HG03442 (cell line): ENCODE measurements around the gene PLA2G2F.

Experiments used
- ATAC-seq: cut with Tn5 transposase; IDR thresholded peaks from one replicate; pipeline ENCODE4 v1.9.1; 2021; ENCODE audit warnings: mild to moderate bottlenecking, moderate library complexity; ENCODE audit not compliant: unreplicated experiment

Gene PLA2G2F

DNA sequence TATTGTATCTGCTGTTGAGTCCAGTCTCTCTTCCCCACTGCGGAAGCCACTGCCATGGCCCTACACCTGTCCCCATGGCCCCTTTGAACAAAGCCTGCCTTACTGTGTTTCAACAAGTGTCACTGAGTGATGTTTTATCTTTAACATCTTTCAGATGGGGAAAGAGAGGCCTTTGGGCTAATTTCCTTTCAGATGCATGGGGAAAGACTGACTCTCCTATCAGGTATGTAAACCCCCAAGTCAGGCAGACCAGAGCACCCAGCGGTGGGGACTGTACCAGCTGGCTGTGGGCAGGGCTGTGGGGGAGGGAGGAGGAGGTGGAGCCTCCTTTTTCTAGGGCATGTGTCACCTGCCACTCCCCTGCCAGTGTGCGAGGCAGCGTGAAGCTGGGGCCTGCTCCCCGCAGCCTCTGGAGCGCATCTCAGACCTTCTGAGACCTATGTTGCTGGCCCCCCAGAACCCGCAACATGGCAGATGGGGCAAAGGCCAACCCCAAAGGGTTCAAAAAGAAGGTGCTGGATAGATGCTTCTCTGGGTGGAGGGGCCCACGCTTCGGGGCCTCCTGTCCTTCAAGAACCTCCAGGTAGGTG is at the start of gene PLA2G2F:
TSS of gene PLA2G2F (plus strand) at position 363 of the 590 bp plus-strand sequence. CDS start at position 468, 105 bp downstream.
- ATAC-seq: no peak

- ATAC-seq: no peak
Observed at GRCh38 chr1:20089328-20090077, 49.6 kb upstream of the PLA2G2F start.

DNA sequence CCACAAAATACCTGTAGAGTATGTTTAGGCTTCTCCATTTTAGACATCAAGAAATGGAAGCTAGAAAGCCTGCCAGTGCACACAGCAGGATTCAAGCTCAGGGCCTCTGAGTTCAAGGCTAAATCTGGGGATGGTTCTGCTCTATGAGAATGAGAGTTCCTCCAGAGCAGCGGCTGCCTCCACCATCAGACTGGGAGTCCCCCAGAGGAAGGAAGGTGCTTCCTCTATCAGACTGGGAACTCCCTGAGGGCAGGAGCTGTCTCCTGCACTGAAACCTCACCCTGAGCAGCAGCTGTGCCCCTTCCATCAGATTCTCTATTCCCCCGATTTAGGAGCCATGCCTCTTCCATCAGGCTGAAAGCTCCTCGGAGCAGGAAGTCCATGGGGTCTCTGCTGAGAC is 49.0 kb upstream of the PLA2G2F start:
- ATAC-seq: no peak

GRCh38 chr1:20090641-20091040 is 48.5 kb upstream of the PLA2G2F start:
- no peak for ATAC-seq

GRCh38 chr1:20093303-20093702 is 45.8 kb upstream of the PLA2G2F start:
- no peak for ATAC-seq

DNA sequence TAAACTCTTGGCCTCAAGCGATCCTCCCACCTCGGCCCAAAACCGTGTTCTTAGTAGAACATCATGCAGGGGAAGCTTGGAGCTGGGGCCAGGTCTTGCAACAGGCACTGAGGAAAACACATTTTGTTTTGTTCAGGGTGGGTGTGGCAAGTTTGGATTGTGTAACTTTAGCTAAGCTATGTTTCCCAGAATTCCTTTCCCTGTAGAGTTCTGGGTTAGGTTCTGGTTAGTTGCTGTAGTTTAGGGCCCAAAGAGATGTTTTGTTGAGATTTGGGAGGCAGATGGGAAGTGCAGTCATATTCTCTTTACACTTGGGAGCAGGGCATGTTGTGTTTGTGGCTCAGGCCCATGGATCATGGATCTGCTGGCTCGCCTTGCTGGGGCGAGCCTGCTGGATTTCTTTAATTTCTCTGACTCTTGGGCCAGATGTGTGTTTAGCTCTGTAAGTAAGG is 45.2 kb upstream of the PLA2G2F start:
- no peak for ATAC-seq

- no peak for ATAC-seq
Observed at GRCh38 chr1:20095564-20096434, 43.3 kb upstream of the PLA2G2F start.

GRCh38 chr1:20096840-20097447 is 42.2 kb upstream of the PLA2G2F start:
- no peak for ATAC-seq

DNA sequence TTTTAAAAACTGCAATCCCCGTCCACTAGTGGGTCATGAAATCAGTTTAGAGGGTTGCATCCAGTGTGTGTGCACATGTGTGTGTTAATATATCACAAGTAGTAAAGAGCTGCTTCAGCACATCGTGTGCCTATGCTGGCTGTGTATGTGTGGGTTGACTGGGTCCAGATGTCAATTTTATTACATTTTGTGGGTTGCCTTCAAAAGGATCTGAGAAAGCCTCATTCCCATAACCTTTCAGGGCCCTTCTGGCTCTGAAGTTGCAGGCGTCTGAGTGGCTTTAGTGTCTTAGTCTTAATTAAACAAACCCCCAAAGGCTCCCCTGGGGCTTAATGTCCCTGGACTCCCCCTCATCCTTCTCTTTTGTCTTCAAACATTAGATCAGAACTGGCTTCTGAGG is 39.6 kb upstream of the PLA2G2F start:
- no peak for ATAC-seq

DNA sequence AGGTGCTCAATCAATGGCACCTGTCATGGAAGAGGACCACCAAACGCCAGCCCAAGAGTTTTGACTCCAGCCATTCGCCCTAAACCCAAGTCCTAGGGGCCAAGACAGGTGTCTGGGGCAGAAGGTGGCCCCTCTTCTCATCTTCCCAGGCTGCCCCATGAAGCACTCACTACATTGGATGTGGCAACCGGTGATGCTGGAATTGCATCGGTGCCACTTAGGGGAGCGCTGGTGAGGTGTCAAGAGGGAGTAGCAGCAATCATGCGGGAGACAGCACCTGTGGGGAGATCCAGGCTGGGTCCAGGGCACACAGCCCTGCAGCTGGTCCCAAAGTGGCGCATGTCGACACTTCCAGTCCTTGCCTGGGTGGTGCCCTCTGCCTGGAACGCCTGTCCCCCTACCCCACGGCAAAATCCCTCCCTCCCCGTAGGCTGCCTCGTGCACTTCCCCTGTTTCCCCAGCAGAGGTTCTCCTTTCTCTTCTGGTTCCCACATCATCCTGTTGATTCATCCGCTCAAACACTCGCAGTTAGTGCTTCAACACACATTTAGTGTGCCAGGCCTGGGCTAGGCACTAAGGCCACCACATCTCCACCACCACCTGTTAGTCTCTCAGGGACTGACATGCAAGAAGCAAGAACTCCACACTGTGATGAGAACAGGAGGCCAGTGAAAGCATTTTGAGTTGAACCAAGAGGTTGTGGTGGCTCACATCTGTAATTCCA is 38.3 kb upstream of the PLA2G2F start:
- ATAC-seq: no peak

- no peak for ATAC-seq
Observed at GRCh38 chr1:20102875-20103274, 36.2 kb upstream of the PLA2G2F start.

DNA sequence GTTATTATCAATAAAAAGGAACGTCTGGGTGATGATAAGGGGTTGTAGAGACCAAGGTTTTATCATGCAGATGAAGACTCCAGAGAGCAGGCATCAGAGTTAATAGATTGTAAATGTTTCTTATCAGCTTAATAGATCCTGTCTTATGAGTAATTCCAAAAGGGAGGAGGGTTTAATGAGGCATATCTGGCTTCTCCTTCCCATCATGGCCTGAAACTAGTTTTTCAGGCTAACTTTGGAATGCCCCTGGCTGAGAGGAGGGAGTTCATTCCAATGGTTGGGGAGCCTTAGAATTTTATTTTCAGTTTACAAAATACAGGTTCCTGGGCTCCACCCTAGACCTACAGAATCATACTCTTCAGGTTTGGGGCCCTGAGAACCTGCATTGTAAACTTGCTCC is 33.3 kb upstream of the PLA2G2F start:
- ATAC-seq: no peak

- ATAC-seq: no peak
Observed at GRCh38 chr1:20107351-20107750, 31.8 kb upstream of the PLA2G2F start.

GRCh38 chr1:20107796-20108195 is 31.3 kb upstream of the PLA2G2F start:
- ATAC-seq: no peak

GRCh38 chr1:20108366-20109123 is 30.6 kb upstream of the PLA2G2F start:
- ATAC-seq: no peak

- no peak for ATAC-seq
Observed at GRCh38 chr1:20109223-20109856, 29.8 kb upstream of the PLA2G2F start.

DNA sequence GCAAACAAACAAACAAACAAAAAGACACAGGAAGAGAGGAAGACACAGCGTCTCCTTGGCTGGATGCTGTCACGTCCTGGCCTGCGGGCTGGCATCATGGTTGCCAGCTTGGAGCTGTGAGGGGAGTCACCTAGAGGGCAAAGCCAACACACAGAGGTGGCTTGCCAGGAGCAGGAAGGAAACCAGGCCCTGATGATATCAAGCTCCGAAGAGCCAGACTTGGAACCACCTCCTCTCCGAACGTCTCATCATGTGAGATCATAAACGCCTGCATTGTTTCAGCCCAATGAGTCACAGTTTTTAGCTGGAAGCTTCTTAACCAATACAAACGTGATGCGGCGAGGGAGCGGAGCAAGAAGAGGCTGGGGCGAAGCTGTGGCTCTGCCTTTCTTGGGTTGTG is 28.4 kb upstream of the PLA2G2F start:
- no peak for ATAC-seq

GRCh38 chr1:20111452-20111851 is 27.7 kb upstream of the PLA2G2F start:
- ATAC-seq: no peak

DNA sequence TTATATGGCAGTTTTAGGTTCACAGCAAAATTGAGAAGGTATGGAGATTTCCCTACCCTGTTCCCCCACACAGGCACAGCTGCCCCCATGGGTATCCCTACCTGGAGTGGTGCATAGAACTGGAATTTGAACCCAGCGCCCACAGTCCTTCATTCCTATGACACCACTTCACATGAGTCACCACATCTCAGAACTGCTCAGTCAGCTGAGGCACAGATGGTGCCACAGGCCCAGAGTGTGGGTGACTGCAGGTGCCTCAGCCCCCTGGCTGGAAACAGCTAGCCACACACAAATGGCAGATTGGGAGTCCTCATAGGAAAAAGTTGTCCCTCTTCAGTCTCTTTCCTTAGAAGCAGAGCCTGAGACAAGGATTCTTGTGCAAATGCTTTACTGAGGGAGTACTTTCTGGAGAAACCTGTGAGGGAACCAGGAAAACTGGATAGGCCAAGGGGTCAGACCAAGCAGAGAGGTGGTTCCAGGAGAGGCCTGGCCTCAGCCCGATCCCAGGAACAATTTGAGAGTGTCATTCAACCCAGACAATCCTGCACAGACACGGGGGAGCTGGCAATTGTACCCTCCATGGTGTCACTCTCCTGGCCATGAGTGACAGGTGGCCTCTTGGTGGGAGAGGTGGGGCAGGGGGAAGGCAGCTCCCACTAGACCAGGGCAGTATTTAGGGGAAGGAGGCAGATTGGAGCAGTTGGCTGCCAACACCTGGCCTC is 26.7 kb upstream of the PLA2G2F start:
- no peak for ATAC-seq
